ENCODE measurements around the gene MMP25.
"Not testable (repeated sequence)": the region's sequence is repeated elsewhere in the genome, so short reads cannot be mapped to it uniquely, and the experiment has no call there.

MMP25 gene

DNA sequence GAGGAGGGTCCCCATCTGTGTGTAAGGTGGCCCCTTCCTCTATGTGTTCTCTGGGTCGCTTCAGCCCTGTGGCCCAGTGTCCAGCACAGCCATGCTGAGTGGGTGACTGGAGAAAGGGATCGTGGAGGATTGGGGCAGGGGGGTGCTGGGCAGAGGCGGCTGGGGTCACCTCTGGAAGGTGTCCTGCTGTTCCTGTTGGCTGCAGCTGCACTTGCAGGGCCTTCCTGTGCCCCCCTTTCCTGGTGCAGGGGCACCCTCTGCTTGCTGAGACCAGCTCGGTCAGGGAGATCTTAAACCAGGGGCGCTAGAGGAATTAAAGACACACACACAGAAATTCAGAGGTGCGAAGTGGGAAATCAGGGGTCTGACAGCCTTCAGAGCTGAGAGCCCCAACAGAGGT, 30.2 kb downstream of the MMP25 start:
- no peak for TF ChIP-seq ZFX (IDR thresholded peaks at IDR 0.05; ENCODE audit: borderline replicate concordance)
- TF ChIP-seq, protein P1, sequence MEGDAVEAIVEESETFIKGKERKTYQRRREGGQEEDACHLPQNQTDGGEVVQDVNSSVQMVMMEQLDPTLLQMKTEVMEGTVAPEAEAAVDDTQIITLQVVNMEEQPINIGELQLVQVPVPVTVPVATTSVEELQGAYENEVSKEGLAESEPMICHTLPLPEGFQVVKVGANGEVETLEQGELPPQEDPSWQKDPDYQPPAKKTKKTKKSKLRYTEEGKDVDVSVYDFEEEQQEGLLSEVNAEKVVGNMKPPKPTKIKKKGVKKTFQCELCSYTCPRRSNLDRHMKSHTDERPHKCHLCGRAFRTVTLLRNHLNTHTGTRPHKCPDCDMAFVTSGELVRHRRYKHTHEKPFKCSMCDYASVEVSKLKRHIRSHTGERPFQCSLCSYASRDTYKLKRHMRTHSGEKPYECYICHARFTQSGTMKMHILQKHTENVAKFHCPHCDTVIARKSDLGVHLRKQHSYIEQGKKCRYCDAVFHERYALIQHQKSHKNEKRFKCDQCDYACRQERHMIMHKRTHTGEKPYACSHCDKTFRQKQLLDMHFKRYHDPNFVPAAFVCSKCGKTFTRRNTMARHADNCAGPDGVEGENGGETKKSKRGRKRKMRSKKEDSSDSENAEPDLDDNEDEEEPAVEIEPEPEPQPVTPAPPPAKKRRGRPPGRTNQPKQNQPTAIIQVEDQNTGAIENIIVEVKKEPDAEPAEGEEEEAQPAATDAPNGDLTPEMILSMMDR (IDR thresholded peaks at IDR 0.05), result no peak
- no peak overlapping the region for H3K27ac ChIP-seq

DNA sequence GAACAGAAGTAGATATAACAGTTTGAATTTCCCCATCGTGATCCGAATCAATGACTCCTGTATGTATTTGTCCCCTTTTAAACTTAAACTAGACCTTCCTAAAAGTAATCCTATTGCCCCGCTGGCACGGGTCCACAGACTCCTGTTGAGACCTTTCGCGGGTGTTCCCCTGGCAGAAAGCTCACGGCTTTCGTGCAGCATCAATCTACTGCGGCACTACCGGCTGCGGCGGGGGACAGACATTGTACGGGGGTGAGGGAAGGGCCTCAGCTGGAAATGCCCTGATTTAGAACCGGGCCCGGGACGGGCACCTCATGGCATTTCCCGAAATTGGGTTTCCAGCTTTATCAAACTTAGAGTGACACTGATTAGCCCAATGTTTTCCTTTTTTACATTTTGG, 33.7 kb downstream of the MMP25 start:
- H3K27ac ChIP-seq, result no peak overlapping the region
- TF ChIP-seq, protein P1 (IDR thresholded peaks at IDR 0.05), result no peak
- no peak for TF ChIP-seq ZFX (IDR thresholded peaks at IDR 0.05; ENCODE audit: borderline replicate concordance)

DNA sequence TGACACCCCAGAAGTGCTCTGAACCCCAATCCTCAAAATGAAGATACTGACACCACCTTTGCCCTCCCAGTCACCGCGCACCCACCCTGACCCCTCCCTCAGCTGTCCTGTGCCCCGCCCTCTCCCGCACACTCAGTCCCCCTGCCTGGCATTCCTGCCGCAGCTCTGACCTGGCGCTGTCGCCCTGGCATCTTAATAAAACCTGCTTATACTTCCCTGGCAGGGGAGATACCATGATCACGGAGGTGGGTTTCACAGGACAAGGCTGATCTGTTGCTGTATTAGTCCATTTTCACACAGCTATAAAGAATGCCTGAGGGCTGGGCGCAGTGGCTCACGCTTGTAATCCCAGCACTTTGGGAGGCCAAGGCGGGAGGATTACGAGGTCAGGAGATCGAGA, 35.6 kb downstream of the MMP25 start:
- not testable (repeated sequence) for H3K27ac ChIP-seq

DNA sequence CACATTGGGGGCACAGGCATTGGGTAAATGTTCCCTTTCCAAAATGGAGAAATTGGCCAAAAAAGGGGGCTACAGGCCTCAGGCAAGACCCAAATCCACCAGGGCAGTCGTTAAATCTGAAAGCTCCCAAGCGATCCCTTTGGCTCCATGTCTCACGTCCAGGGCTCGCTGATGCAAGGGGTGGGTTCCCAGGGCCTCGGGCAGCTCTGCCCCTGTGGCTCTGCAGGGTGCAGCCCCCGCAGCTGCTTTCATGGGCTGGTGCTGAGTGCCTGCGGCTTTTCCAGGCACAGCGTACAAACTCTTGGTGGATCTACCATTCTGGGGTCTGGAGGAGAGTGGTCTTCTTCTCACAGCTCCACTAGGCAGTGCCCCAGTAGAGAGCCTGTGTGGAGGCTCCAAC, 37.0 kb downstream of the MMP25 start:
- not testable (repeated sequence) for H3K27ac ChIP-seq

DNA sequence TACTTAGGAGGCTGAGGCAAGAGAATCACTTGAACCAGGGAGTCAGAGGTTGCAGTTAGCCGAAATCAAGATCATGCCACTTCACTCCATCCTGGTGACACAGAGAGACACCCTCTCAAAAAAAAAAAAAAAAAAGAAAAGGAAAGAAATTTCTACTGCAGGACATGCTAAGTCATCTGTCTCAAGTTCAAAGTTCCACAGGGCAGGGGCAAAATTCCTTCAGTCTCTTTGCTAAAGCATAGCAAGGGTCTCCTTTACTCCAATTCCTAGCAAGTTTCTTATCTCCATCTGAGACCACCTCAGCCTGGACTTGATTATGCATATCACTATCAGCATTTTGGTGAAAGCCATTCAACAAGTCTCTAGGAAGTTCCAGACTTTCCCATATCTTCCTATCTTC, 38.1 kb downstream of the MMP25 start:
- no peak overlapping the region for H3K27ac ChIP-seq
- no peak for TF ChIP-seq ZFX (IDR thresholded peaks at IDR 0.05; ENCODE audit: borderline replicate concordance)
- TF ChIP-seq, protein P1 (IDR thresholded peaks at IDR 0.05), result no peak

DNA sequence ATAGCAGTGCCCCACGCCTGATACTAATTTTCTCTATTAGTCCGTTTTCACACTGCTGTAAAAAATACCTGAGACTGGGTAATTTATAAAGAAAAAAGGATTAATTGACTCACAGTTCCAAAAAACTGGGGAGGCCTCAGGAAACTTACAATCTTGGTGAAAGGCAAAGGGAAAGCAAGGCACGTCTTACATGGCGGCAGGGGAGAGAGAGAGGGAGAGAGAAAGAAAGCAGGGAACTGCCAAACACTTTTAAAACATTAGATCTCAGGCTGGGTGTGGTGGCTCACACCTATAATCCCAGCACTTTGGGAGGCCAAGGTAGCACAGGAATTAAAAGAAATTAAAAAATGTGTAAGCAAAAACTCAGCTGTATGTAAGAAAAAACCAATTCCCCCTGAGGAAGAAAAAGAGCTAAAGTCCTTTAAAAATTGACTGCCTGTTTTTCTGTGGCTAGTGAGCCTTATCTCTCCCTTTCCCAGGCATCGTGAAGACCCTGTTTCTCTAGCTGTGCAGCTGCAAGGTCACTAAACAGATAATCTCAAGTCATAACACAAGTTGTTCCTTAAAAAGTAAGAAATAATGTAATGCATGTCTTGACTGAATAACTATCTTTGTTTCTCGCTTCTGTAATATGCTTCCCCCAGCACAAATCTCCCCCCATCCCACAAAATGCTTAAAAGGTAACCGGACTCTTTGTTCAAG, 38.8 kb downstream of the MMP25 start:
- no peak for TF ChIP-seq ZFX (IDR thresholded peaks at IDR 0.05; ENCODE audit: borderline replicate concordance)
- TF ChIP-seq, protein P1 (IDR thresholded peaks at IDR 0.05), result no peak
- no peak overlapping the region for H3K27ac ChIP-seq

DNA sequence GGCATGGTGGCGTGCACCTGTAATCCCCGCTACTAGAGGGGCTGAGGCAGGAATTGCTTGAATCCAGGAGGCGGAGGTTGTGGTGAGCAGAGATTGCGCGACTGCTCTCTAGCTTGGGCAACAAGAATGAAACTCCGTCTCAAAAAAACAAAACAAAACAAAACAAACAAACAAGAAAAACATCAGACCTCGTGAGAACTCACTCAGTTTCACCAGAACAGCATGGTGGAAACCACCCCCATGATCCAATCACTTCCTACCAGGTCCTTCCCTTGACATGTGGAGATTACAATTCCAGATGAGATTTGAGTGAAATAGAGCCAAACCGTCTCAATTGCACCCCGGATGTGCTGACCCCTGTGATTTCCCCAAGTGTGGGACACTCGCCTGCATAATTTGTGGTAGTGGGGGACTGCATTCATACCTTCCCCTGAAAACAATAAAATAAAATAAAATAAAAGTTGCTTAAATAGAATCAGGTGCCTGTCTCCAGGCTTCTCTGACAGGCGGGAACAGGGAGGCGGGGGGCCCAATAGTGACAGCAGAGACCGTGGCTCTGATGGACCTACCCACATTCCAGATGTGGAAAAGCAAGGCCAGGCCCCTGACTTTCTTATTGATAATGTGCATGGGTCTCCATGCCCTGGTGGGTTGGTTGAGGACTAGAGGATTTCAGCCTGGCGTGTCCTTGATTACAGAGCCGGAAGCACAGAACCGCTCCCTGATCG, 39.7 kb downstream of the MMP25 start:
- H3K27ac ChIP-seq, result no peak overlapping the region
- TF ChIP-seq ZFX (IDR thresholded peaks at IDR 0.05; ENCODE audit: borderline replicate concordance), result no peak
- TF ChIP-seq, protein P1 (IDR thresholded peaks at IDR 0.05), result no peak

DNA sequence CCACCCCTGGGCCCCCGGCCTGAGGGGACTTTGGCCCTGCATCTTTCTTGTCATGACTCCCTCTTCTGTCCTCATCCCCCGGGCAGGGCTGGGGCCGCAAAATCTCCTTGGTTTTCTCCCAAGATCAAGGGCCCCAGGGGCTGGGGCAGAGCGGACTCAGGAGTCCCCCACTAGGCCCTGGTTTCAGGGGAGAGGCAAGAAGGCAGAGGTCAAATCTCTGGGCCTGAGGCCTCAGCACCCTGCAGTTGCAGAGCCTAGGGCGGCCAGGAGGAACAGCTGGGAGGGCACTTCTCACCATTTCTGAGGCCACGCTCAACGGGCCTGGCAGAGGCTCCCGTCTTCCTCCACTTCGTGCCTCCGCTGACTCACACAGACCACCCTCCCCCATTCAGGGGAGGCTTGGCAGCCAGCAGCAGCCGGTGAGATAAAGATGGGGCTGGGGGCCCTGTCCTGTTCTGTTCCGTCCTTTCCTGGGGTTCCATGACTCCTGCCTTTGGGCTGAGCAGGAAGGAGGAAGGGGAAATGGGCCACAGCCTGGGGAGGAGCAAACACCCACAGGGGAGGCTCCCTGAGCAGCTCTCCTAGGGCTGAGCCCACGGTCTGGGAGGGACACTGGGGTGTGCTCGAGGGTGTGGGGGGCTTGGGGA, 40.4 kb downstream of the MMP25 start:
- H3K27ac ChIP-seq, result no peak overlapping the region
- no peak for TF ChIP-seq ZFX (IDR thresholded peaks at IDR 0.05; ENCODE audit: borderline replicate concordance)
- TF ChIP-seq, protein P1 (IDR thresholded peaks at IDR 0.05), result no peak

Measured in 22Rv1 (cell line).